Keratinocyte (primary cell): ENCODE measurements around the gene BAIAP2. TPM values are rescaled to one million over a fixed set of nuclear protein-coding genes. Genes with fewer than 3 reads are reported as not detected.

Source experiments
- DNase-seq: peaks from one replicate; pipeline ENCODE4 v3.0.0-alpha.2; 2011; ENCODE audit warnings: low read depth, missing footprints, low spot score
- FAIRE-seq: peaks from 2 replicates; lab custom pipeline; 2011; peaks lifted over from hg19 to GRCh38; lab: Jason Lieb, UNC
- H2AFZ ChIP-seq: 2 replicates; pipeline ENCODE4 v1.6.0; 2012; ENCODE audit warnings: low read length, control low read depth, inconsistent platforms; ENCODE audit not compliant: control insufficient read depth
- H3K27ac ChIP-seq: 2 replicates; pipeline ENCODE4 v1.5.1; 2011; ENCODE audit warnings: low read length; ENCODE audit not compliant: control insufficient read depth, insufficient read depth
- H3K27me3 ChIP-seq: 3 replicates; pipeline ENCODE4 v1.6.0; 2011; ENCODE audit warnings: low read length; ENCODE audit not compliant: control insufficient read depth, insufficient read depth; ENCODE audit errors: extremely low read depth
- H3K36me3 ChIP-seq, 2 experiments: 2 replicates in 1 of 2; 3 replicates in 1 of 2; pipeline ENCODE4 v1.5.1; 2011; ENCODE audit warnings: low read length in 2 of 2, mild to moderate bottlenecking in 1 of 2; ENCODE audit not compliant: control insufficient read depth in 2 of 2, insufficient read depth in 2 of 2; ENCODE audit errors: extremely low read depth in 1 of 2
- H3K4me1 ChIP-seq: 3 replicates; pipeline ENCODE4 v1.5.1; 2011; ENCODE audit warnings: low read length; ENCODE audit not compliant: control insufficient read depth, insufficient read depth; ENCODE audit errors: extremely low read depth
- H3K4me2 ChIP-seq: 3 replicates; pipeline ENCODE4 v1.6.0; 2011; ENCODE audit warnings: low read depth, low read length; ENCODE audit not compliant: control insufficient read depth, insufficient read depth; ENCODE audit errors: extremely low read depth
- H3K4me3 ChIP-seq, 3 experiments: fragments of 200-600 bp in 1 of 3; sonication (generic) in 1 of 3; 2 replicates in 2 of 3; 3 replicates in 1 of 3; pipeline ENCODE4 v1.5.1; 2011 to 2016; ENCODE audit warnings: low read length in 3 of 3, mild to moderate bottlenecking in 3 of 3, control low read depth in 2 of 3, inconsistent platforms in 1 of 3, low read depth in 1 of 3, mixed read lengths in 1 of 3, mixed run types in 1 of 3, moderate library complexity in 1 of 3; ENCODE audit not compliant: control insufficient read depth in 2 of 3, insufficient read depth in 2 of 3; ENCODE audit errors: extremely low read depth in 1 of 3
- H3K79me2 ChIP-seq: 2 replicates; pipeline ENCODE4 v1.6.0; 2012; ENCODE audit warnings: low read length; ENCODE audit not compliant: control insufficient read depth, insufficient read depth
- H3K9ac ChIP-seq: 3 replicates; pipeline ENCODE4 v1.6.0; 2011; ENCODE audit warnings: low read length; ENCODE audit not compliant: control insufficient read depth, insufficient read depth; ENCODE audit errors: extremely low read depth
- H3K9me1 ChIP-seq: 3 replicates; pipeline ENCODE4 v1.6.0; 2011; ENCODE audit warnings: low read length; ENCODE audit not compliant: control insufficient read depth, insufficient read depth; ENCODE audit errors: extremely low read depth
- H3K9me3 ChIP-seq: 2 replicates; pipeline ENCODE4 v1.5.1; 2012; ENCODE audit warnings: low read depth, low read length; ENCODE audit not compliant: control insufficient read depth
- H4K20me1 ChIP-seq: 3 replicates; pipeline ENCODE4 v1.6.0; 2011; ENCODE audit warnings: low read length; ENCODE audit not compliant: control insufficient read depth, insufficient read depth; ENCODE audit errors: extremely low read depth
- CTCF ChIP-seq, 3 experiments: IDR thresholded peaks in 1 of 3; conservative IDR thresholded peaks in 1 of 3; optimal IDR thresholded peaks in 1 of 3; 2 replicates in 2 of 3; 3 replicates in 1 of 3; pipeline versions ENCODE3 to v1.5.1; 2011; ENCODE audit warnings: low read length in 3 of 3, mild to moderate bottlenecking in 3 of 3, moderate library complexity in 2 of 3, control low read depth in 1 of 3, inconsistent platforms in 1 of 3; ENCODE audit not compliant: insufficient read depth in 2 of 3; ENCODE audit errors: extremely low read depth in 1 of 3
- EZH2 ChIP-seq: IDR thresholded peaks from one replicate; pipeline ENCODE4 v1.6.1; 2012; ENCODE audit warnings: inconsistent platforms, mild to moderate bottlenecking, low read length, moderate library complexity
- dilution Hi-C: fragments of 300-500 bp; cut with MboI; formaldehyde crosslinking; loops from one replicate; pipeline ENCODE4 v1.7.0; 2020; ENCODE audit warnings: low sequenced_read_pairs; ENCODE audit not compliant: extremely low pct_ligation_motif_present
- polyA plus RNA-seq, 5 experiments: library from polyadenylated mRNA; depleted of rRNA in 3 of 5; stranded (reverse) in 3 of 5; stranded (forward) in 1 of 5; unstranded in 1 of 5; fragments of >200 nt; gene quantifications; 1 replicate in 1 of 5; 2 replicates in 3 of 5; 3 replicates in 1 of 5; pipeline versions ENCODE4 v1.2.1 to v1.2.3, GENCODE V29; 2011 to 2012; ENCODE audit warnings: missing spikeins in 2 of 5, low read depth in 1 of 5, low replicate concordance in 1 of 5

Gene BAIAP2
- polyA plus RNA-seq, 1 donor (not counting 4 experiments of a cell fraction or from before 2014, with no cell fraction given) = 56.7 TPM

DNA sequence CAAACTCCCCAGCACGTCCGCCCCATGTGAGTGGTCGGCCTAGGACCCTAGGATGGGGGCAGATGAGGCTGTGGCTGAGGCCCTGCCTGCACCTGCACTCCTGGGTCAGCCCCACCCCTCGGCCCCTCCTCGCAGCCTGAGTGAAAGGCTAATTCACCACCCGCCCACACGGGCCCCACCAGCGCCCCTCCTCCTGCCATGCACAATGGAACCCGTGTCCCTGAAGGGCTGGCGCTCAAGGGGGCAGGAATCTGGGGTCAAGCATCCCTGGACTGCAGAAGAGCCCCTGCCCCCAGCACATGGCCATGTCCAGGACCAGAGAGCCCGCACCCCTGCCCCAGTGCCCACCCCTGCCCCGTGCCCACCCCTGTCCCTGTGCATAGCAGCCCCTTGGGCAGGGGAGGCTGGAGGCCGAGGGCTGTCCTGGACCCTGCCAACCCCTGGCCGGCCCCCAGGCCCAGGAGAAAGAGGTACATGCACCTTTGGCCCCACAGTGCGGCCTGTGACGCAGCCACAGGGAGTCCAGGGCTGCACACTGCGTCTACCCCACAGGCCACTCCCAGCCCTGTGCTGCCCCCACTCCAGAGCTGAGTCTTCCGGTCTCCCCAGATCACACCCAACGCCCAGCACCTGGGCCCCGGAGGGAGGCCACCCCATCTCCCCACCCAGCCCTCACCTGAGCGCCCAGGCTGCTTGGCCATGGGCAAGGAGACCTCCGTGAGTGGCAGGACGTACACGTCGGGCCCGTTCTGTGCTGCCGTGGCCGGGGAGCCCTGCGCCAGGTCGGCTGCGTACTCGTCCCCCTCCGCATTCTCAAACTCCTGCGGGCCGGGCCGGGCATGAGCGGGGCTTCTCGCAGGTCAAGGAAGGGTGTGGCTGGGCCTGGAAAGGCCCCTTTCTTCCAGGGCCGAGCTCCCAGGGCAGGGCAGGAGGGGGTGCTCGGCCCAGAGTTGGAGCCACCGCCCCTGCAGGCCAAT, 95.7 kb downstream of the BAIAP2 start:
- Histone ChIP-seq H3K9me1 (no peaks in the 10 kb centered on the region), H3K27ac (no peak overlapping the region), H3K9ac (no peak overlapping the region), H3K4me3 (no peak overlapping the region), H4K20me1 (no peaks in the 10 kb centered on the region), H2AFZ (no peak overlapping the region), H3K9me3 (no peaks in the 10 kb centered on the region), H3K4me1 (no peaks in the 10 kb centered on the region), H3K27me3 (peaks cover 34% of the 10 kb centered on the region), H3K4me2 (no peak overlapping the region), H3K79me2 (no peaks in the 10 kb centered on the region), H3K36me3 (no peaks in the 10 kb centered on the region)
- TF ChIP-seq CTCF (optimal IDR thresholded peaks at IDR 0.05 in 1 of 3, IDR thresholded peaks at IDR 0.05 in 1 of 3, conservative IDR thresholded peaks at IDR 0.05 in 1 of 3; ENCODE audit: extremely low read depth in 1 of 3, insufficient read depth in 2 of 3, low read length in 3 of 3) (no peak), EZH2 (no peak)
- DNase-seq (no peak), FAIRE-seq (no peak)
- dilution Hi-C loops = no loop called here

GRCh38 chr17:81131486-81132196, 96.7 kb downstream of the BAIAP2 start:
- Histone ChIP-seq H3K36me3 (no peaks in the 10 kb centered on the region), H3K4me1 (no peaks in the 10 kb centered on the region), H3K27me3 (peaks cover 34% of the 10 kb centered on the region), H3K9ac (no peak overlapping the region), H3K4me2 (no peak overlapping the region), H3K9me1 (no peaks in the 10 kb centered on the region), H3K4me3 (no peak overlapping the region), H4K20me1 (no peaks in the 10 kb centered on the region), H3K27ac (no peak overlapping the region), H3K79me2 (no peaks in the 10 kb centered on the region), H3K9me3 (no peaks in the 10 kb centered on the region), H2AFZ (no peak overlapping the region)
- FAIRE-seq = no peak
- DNase-seq = no peak
- no peak for TF ChIP-seq CTCF (optimal IDR thresholded peaks at IDR 0.05 in 1 of 3, IDR thresholded peaks at IDR 0.05 in 1 of 3, conservative IDR thresholded peaks at IDR 0.05 in 1 of 3; ENCODE audit: extremely low read depth in 1 of 3, insufficient read depth in 2 of 3, low read length in 3 of 3)
- TF ChIP-seq EZH2 = no peak
- dilution Hi-C loops = no loop called here
